GM19372 (cell line): ENCODE measurements around the gene NAV2.
"Not testable (repeated sequence)": the region's sequence is repeated elsewhere in the genome, so short reads cannot be mapped to it uniquely, and the experiment has no call there.

ENCODE experiments used
- ATAC-seq: cut with Tn5 transposase; IDR thresholded peaks from one replicate; pipeline ENCODE4 v1.9.1; 2021; ENCODE audit warnings: mild to moderate bottlenecking, low read depth, moderate library complexity; ENCODE audit not compliant: unreplicated experiment

The NAV2 gene

DNA sequence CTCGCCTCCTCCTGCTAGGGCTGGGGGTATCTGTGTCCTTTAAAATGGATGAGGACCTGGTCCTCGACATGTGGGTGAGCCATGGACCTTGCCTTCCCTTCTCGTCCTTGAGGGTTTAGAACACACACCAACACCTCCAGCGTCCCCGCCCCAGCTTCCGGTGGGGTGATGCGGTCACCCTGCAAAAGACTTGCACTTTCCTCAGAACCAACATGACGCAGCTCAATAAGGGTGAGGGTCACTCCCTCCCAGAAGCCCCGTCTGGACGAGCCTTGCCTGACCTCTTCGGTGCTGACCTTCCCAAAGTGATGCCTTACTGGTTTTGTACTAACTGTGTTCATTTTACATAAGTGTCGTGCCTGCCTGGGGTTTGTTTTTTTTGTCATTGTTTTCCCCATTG, 406.7 kb downstream of the NAV2 start:
- no peak for ATAC-seq

DNA sequence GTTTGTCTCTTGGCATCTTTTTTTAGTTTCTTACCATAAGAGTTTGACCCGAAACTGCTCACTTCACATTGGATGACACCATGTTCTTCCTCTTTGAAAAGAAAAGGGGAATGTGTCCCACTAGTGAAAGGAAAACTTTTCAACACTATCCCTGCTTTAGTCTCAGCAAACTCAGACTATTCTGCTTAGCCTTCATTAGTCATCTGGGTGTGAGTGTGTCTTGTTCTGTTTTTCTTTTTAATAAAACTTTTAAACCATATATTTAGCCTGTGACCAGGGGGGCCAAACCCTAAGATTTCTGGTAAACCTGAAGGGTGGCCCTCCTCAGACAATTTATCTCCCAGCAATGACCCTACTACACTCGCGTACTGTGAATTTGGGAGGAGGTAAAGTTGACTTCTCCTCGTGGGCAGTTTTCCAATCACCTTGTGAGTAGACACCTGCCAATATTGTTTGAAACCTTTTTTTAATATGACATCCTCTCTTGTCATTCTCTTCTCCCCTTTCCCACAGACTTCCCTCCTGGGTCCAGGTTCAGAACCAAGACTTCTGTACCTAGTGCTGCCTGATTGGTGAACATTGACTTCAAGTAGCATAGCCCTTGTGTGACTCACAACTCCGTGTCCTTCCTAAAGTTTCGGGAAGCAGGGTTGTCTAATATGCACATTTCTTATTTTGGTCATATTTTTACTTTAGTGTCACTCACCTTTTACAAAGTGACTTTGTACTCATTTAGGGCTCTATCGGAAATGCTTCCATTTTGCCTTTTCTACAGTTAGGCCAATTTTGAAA, 407.7 kb downstream of the NAV2 start:
- no peak for ATAC-seq

DNA sequence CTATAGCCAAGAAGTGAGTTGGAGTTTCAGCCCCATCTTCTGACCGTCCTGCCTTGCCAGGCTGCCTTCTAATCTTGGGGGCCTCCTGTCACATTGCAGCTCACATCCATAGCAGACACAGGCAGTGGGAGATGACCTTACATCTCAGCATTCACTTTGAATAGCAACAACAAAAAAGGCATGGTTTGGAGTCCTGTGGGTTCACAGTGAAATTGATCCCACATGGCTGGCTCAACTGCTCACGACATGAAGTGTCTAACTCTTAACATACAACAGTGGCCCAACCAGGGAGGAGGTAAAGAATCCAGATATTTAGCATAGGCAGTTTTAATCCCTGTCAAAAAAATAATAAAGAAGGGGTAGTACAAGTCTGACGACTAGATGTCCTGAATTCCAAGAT, 409.5 kb downstream of the NAV2 start:
- no peak for ATAC-seq

DNA sequence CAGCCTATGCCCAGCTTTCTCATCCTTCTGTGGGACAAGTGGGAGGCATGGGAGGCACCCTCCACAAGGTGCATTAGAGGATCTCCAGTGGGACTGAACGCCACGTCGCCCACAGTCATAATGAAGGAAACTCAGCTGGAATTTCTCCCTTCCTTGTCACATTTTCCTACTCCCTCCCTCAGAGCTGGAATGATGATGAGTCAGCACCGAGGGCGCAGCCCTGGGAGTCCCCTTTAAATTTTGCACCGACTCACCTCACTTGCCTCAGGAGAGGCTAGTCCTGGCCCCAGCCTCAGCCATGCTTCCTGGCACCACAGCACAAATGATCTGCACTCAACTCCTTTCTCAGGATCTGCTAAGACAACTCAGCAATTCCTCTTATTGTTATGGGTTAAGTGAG, 413.3 kb downstream of the NAV2 start:
- no peak for ATAC-seq

DNA sequence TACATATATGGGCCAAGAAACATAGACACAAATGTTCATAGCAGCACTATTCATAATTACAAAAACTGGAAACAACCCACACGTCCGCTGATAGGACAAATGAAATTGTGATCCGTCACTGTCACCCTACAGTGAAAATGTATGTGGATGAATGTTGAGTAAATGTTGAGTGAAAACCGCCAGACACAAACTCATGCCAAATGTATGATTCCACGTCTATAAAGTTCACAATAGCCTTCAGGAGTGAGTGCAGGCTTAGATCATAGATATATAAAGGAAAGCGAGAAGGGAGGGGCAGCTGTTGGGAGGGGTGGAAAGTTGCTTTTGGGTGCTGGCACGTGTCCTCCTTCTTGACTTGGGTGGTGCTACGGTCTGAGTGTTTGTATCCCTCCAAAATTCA, 414.1 kb downstream of the NAV2 start:
- ATAC-seq: no peak

DNA sequence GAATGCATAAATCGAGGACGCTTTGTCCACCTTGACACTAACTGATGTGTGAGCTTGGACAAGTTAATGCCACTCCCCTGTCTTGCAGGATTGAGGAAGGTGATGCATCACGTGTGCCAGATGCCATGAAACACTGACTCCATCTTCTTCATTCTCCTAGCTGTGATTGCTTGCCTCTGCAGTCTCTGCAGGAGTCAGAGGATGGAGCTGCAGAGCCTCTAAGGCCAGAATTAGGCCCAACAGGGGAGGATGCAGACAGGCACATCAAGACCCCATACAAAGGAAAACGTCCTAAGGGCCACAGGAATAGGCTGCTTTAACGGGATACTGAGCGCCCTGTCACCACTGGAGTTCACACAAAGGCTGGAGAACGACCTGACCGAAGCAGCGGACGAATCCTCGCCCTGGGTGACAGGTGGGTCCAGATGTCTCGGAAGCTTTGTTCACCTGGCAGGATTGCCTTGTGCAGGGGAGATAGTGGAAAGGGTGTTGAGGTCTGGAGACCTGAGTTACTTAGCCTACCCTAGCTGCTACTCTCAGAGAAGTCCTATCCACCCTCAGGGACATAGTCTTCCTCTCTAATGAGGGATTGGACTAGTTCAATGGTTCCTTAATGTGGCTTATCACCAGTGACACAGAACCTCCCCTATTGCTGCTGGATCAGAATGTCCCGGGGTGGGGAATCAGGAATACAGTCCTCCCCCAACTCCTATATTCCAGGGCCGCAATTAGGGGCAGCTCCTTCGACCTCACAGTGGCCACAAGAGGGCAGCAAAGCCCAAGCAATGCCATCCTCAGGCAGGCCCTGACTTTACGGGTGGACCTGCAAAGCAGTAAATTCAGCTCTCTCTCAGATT, 415.3 kb downstream of the NAV2 start:
- ATAC-seq: peak; percentile 66

DNA sequence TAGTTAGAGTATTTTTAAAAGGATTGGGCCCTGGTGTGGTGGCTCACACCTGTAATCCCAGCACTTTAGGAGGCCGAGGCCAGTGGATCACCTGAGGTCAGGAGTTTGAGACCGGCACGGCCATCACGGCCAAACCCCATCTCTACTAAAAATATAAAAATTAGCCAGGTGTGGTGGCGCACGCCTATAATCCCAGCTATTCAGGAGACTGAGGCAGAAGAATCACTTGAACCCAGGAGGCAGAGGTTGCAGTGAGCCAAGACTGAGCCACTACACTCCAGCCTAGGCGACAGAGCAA, 415.8 kb downstream of the NAV2 start:
- ATAC-seq: not testable (repeated sequence)

DNA sequence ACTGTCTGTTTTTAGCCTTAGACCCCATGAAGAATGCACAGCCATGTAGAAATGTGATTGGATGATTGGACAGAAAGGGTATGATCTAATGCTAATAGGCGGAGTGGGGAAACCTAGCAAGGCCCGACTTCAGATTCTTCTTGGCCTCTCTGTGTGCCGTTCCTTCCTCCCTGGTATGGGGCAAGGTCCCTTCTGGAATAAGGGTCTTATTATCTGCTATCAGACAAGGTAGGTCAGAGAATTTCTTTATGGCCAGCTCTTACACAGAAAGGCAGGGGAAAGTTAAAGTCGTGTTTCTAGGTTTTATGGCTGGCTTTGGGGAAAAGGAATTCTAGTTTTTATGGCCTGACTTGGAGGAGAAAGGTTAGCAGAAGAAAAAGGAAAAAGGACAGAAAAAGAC, 417.0 kb downstream of the NAV2 start:
- ATAC-seq: no peak

DNA sequence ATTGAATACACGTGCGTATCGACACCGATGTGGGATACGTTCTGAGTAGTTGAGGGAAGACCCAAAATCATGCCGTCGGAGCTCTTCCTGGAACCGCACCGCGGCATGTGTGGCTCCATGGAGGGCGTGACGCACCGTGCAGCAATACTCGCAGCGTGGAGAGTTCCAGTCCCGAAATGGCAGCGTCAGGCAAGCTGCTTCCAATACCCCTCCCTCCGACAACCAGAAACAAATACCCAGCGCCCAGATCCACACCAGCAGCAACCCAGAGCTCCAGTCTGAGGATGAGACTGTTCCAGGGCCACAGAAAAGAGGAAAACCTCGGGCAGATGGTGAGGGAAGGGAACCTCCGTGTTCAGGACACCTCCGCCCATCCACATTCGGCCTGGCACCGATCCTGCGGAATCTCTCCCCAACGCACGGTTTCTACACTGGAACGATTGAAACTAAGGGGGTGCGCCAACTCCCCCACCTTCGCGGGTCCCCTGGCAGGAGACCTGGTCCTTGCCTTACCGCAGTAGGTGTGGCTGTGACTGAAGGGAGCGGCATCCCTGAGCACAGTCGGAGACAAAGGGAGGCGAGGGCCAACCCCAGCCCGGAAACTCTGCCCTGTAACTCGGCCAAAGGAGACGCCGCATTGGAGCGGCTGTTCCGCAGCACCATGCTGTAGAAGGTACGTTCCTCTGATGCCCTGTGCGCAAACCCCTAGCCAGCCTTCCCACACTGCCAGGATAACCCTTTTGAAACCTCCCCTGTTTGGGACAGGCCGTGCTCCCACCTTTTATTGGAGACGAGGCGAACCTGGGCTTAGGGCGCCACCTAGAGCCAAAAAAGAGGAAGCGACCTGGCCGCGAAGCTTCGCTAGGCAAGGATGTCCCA, 419.4 kb downstream of the NAV2 start:
- ATAC-seq: peak; percentile 54

DNA sequence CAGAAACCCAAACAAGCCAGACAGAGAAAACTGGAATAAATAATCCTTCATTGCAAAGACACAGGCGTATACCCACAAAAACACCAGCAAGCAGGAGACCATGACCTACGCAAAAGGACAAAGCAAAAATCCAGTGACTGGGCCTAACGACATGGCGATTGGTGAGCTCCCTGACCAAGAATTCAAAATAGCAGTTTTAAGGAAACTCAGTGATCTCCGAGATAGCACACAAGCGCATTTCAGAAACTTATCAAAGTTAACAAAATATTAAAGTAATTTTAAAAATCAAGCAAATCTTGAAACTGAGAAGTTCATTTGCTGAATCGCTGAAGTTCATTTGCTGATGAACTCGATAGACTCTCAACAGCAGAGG, 420.0 kb downstream of the NAV2 start:
- ATAC-seq: no peak

DNA sequence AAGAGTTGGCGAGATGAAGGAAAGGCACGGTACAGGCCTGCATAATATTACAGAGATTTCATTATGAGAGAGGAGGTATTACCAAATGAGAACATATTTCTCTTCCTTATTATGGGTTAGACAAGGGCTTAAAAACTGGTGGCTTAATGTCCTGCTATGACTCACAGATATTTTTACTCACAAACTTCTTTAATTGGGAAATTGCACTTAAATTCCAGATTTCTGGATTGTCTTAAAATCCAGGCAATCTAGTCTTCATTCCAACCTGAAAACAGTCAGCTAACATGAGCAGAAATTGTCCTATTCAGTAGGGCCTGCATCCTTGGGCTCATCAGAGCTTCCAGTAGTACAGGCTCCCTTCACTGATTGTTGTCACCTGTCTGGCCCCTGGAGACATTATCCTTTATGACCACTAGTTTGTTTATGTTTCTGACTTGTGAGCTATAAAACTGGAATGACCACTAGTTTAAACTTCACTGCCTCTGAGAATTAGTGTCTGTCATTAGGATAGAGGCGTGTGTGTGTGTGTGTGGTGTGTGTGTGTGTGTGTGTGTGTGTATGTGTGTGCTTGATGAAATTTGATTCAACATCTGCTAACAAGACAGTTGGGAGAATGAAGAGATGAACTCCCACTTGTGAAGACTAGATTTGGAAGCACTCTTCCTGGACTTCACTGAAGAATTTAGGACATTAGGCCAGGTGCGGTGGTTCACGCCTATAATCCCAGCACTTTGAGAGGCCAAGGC, 422.5 kb downstream of the NAV2 start:
- ATAC-seq: no peak

DNA sequence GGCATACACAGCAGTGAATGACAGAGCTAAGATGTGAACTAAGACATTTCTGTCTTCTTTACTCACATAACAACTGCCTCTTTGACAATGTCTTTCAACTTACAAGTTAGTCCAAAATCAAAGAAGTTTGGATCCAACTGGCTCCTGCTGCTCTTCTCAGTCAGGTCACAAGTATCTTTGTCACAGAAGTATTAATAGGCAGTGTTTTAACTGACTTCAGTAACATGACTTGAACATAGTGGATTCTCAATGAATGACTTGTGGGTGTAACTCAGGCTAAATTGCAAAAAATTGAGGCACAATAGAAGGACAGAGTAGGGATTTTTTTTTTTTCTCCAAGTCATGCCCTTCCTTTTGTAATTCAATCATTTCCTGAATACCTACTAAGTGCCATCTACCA, 425.0 kb downstream of the NAV2 start:
- ATAC-seq: no peak

DNA sequence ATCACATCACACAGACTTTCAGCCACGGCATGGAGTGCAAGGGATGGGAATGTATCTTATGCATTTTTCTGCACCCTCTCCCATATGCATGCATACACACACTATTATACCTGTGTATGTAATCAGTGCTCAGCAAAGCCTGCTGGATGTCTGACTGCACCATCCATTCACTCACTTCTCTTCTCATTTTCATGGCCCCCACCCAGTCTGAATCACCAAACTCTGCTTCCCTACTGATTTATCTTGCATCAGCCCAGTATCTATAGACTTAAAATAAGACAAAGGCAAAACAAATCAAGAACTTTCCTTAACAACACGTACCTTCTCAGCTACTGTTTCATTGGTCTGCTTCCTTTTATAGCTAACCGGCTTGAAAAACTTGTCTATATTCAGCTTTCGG, 426.1 kb downstream of the NAV2 start:
- ATAC-seq: no peak

DNA sequence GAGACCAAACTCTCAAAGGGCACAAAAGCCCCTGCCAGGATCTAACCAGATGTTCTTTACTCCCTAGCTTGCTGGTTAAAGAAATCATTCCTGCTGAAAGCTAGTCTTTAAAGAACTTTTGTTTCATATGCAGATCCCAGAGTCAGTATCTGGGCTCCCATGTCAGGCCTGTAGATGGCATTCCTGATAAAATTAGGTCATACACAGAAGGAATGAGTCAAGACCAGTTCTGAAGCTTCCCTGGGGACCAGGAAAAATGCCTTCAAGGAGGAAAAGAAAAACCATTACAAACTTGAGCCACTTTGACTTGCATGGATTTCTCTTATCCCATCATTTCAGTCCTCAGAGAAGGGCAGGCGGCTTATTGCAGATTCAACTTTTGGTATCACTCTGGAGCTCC, 441.7 kb downstream of the NAV2 start:
- ATAC-seq: no peak

DNA sequence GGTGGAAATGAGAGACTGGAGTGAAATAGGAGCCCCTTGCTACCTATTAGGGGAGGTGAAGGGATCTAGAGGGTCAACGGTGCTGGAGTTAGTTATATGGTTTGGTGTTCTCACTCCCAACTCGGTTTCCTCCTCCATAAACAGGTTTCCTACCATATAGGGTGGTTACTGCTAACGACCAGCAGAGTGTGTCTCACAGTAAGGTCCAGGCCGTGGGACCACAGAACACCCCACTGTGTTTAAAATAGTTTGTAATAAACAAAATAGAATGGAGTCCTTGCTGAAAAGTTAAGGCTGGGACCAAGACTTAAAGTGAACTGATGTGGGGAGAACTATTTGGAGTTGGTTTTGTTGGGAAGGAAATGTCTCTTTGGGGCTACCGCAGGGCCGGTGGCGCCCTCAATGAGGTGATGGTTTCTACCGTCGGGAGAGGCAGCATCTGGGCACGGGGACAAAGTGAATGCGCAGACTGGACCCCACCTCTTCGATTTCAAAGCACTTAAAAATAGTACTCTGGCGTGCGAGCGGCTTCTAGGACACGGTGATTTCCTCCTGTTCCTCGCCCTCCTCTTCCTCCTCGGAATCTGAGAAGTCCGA, 443.1 kb downstream of the NAV2 start:
- no peak for ATAC-seq

DNA sequence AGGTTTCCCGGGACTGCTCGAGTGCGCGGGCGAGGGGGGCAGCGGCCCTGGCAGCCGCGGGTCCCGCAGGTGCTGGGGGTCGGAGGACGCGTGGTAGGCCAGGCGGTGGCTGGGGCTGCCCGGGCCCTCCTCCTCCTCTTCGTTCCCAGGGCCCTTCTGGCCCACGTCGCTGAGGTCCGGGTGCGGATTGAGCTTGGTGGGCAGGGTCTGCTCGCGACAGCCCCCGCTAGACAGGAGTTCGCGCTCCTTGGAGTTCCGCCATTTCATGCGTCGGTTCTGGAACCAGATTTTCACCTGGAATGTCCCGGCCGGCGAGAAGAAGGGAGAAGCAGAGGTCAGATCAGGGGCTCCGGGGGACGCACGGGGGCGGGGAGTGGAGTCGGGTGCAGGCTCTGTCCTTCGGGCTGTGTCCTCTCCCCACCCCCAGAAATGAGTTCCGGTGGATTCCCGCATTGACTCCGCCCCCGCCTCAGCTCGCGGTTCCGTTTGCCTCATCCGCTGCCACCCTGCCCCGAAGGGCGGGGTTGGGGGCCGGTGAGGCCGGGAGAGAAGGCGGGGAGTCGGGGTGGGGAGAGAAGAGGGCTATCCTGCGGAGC, 443.7 kb downstream of the NAV2 start:
- ATAC-seq: no peak

DNA sequence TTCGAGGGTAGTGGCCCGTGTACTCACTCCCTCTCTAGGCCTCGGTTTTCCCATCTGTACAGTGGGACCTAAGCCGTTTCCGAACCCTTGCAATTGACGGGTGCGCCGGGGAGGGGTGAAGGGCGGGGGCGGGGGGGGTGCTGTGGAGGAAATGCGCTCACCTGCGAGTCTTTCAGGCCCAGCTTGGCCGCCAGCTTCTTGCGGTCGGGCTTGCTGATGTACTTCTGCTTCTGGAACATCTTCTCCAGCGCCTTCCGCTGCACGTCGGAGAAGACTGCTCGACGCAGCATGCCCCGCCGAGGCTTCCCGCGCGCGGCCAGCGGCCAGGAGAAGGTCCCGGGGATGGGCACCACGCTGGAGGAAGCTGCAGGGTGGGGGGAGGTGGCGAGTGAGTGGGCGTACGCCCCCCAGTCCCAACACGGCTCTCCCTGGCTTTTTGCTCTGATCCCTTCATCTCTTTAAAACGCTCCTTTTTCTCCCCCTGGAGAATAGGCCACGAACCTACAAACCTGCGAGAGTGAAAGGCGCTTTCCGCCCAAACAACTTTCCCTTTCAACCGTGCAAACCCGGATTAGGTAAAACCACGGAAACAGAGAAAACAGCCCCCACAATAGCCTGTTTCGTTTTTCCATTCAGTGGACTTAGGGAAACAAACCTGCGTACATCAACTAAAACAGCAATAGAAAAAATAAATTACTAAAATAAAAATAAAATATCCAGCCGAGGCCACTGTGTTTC, 444.4 kb downstream of the NAV2 start:
- no peak for ATAC-seq

DNA sequence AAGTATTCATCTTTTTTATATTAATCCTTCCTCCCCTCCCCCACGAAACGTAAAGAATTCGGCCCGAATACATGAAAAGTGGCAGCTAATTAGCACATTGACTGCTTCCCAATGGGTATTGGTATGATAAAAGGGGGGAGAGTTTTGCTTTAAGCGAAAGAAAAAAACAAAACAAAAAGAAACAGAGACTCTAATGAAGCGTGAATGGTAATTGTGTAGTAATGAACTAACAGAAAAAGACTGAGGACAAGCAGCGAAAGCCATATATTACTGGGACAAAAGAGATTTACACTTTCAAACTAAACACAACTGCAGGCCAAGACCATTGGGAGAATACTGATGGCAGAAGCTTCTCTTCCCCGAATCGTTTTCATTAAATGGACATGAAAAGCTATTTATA, 445.1 kb downstream of the NAV2 start:
- ATAC-seq: no peak

DNA sequence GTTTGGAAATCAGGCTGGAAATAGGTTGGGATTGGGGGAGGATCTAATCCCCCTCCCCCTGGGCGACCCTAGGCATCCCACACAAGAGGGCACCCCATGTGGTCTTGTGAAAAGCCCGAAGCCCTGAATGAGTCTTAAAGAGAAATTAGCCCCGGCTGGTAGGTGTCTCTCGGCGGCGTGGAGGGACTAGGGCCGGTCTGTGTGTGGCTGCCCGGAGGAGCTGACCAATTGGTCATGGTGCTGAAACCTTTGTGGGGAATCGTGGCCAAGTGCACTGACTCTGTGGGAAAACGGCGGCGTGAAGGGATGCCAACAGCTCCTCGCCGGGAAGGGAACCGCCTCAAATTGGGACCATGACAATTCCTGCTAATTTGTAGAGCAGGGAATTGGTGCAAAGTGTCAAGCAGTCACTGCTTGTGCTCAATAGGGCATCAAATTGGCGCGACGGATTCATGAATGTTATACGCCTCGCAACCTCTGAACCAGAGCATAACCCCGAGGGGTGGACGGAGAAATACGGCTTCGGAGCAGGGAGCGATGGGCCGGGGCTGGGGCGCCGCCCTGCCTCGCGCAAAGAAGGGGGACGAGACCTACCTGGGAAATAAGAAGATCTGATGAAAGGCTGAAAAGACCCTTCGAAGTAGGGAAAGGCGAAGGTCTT, 446.1 kb downstream of the NAV2 start:
- ATAC-seq: no peak
